Peyer's patch (tissue), 4 donors: ENCODE measurements around the gene FOXP4.

Experiments
- CTCF ChIP-seq, 6 experiments: fragments of 450-650 bp in 4 of 6; fragments of 200-600 bp in 2 of 6; sonication (generic) in 1 of 6; IDR thresholded peaks; one replicate each; pipeline ENCODE4 v1.5.1; 2017 to 2019; ENCODE audit warnings: antibody characterized with exemption in 6 of 6, mild to moderate bottlenecking in 3 of 6, moderate library complexity in 1 of 6
- POLR2A ChIP-seq, 2 donors: fragments of 450-650 bp; IDR thresholded peaks; one replicate each; pipeline ENCODE4 v1.5.1; 2017; ENCODE audit warnings: antibody characterized with exemption in 2 of 2, mild to moderate bottlenecking in 2 of 2, moderate library complexity in 2 of 2

DNA sequence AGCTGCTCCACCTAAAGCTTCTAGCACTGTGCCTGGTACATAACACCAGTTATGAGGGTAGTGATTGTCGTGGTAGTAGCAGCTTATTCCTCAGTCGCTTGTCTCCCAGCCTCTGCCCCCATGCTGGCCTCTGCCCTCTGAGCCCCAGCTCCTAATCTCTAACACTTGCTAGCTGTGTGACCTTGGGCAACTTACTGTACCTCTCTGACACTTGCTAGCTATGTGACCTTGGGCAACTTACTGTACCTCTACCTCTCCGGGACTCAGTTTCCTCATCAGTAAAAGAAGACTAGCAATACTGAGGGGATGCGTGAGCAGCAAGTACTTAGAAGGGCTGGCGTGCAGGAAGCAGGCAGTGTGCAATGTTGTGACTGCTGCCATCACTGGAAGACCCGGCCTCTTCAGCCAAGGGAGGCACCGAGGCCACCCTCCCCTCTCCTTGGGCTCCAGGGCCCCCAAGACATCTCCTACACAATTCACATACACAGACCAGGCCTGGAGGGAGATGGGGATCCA is 101.9 kb downstream of the FOXP4 start:
- TF ChIP-seq CTCF (IDR thresholded peaks at IDR 0.05) (no peak), POLR2A (IDR thresholded peaks at IDR 0.05) (no peak)
